Endometrial microvascular endothelial cells (primary cell): ENCODE results near the gene PTGR3. TPM values are rescaled to one million over a fixed set of nuclear protein-coding genes. Genes with fewer than 3 reads are reported as not detected.

Experiments used
- in situ Hi-C: cut with HindIII; loops from 2 replicates; pipeline ENCODE4 v1.10.0; 2017; ENCODE audit warnings: low sequenced_read_pairs, low pct_unique_long_range_greater_than_20kb; ENCODE audit errors: inconsistent ontology term
- total RNA-seq: library from RNA; depleted of rRNA; stranded (reverse); fragments of >200 nt; gene quantifications from one replicate; pipeline ENCODE4 v1.2.3, GENCODE V29; 2015; ENCODE audit errors: inconsistent ontology term

PTGR3 gene
- total RNA-seq, 1 donor from 2014 or later: 40.7 TPM

DNA sequence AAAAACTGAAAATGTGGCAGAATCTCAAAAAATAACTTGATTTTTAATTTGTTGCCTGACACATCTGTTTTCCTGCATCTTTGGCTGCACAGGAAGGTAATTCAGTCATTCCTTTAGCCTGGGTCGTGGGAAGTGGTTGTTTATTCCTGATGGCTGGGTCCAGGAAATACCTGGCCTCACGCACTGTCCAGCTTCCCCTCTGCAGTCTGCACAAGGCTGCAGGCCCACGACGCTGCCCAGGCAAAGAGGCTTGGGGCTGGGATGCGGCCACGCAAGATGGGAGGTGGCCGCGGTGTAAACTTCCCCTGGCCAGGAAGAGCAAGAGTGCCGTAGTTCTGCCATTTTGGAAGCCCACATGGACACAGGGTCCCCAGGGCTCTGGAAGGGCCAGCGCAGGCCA is 29.8 kb upstream of the PTGR3 start:
- in situ Hi-C loops: no loop called here

DNA sequence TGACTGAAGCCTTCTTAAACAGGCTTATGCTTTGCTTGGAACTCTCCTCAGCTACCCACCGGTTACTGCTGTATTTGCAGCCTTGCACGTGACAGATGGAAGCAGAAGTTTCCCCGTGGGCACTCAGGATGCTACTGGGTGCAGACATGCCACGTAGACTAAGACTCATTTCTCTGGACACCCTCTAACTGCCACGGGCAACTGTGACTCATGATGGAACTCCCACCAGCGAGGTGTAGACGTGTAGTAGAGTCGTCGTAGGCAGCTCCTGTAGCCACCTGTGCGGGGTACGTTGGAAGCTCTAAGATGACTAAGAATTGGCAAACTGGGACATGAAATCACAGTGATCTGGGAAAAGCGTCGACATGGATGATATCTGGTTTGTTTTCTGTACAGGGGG is 29.2 kb upstream of the PTGR3 start:
- in situ Hi-C loops: no loop called here

DNA sequence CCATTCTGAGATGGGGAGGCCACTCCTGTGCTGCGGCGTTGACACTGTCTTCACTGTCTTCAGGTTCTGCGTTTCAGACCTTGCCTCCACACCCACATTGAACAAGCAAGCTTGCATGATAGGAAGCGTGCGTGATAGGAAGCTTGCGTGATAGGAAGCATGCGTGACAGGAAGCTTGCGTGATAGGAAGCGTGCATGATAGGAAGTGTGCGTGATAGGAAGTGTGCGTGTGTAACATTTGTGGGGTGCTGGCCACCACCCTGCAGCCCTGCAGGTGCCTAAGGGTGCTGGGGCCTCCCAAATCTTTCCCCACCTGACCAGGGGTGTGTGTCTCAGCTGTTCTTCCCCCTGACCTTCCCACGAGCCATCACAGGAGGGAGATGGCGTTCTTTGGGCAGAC is 27.0 kb upstream of the PTGR3 start:
- in situ Hi-C loops: no loop called here

DNA sequence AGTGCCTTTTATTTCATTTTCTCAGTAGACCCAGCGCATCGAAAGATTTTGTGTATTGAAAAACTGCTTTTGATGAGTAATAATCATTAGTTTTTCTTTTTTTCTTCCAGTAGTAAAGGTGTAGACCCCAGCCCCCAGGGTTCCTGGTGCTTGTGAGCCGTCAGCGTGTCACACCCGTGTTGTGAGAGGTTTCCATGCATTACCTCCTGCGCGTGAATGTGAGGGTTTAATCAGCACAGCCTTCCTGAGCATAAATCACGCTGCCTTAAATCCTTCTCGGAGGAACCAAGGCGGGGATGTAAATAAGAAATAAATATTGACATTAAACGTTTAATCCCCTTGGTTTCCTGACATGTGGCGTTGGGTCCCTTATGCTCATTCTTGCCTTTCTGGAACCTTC is 26.0 kb upstream of the PTGR3 start:
- in situ Hi-C loops: no loop called here

DNA sequence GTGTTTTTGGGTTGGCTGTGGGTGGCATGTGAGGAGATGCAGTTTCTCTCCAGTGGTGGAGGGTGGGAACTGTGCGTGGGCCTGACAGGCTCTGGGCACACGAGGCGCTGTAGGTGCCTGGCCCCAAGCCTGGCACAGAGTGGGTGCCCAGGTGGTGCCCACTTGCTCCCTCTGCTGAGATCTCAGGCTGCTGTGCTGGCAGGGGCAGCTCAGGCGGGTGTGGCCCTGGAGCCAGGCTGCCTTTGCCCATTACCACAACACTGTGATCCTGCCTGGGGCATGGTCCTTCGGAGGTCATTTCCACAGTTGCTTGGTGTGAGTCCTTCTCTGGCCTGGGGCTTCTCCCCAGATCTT is 22.1 kb upstream of the PTGR3 start:
- in situ Hi-C loops: no loop called here

DNA sequence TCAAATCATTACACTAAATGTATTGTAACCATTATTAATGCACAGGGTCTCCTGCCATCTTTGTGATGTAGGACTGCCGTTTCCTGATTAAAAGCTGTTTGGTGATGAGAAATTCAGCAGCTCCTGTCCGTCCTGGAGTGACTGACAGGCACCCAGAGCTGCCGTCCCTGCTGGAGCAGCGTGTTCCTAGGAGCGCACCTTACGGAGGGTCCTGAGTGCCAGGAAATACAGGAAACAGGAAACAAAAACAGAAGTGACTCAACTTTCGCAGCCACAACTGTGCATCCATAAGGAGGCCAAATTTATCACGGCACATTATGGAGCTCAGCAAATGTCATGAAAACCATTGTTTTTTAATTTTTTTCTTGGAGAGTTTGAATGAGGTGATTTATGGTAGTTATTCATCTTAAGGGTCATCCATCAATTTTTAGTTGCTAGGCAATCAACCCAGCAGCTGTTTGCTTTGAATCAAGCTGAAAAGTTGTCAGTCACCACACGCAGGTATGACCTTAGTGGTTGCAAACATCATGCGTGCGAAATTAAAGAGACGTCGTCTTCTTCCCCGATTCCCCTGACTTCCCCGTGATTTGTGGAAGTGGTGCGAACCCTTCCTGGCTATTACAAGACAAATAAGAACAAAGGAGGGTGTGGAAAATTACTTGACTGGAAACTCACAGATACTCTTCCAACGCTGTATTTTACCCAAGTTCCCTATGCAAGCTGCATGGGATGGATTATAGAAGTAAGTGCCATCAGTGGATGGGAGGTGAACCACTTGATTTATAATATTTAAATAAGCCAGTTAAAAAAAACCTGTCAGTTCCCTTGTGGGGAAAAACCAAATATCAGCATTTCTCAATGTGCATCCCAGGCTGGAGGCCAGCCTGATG is 21.5 kb upstream of the PTGR3 start:
- in situ Hi-C loops: no loop called here

DNA sequence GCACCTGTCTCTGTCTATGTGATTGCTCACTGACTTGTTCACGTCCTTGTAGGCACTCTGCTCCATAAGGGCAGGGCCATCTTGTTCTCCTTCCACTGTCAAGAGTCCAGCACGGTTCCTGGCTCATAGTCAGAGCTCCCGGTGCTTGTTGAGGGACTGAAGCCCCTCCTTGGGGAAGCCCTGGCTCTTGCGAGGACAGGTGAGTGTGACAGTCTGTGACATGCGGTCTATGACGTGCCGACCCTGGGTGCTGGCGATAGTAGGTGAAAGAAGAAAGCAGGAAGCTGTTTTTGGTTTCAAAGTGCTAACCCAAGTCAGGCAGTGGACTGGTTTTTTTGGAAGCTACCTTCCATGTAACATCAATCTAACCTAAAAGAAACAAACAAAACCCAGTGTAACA is 20.5 kb upstream of the PTGR3 start:
- in situ Hi-C loops: no loop called here

DNA sequence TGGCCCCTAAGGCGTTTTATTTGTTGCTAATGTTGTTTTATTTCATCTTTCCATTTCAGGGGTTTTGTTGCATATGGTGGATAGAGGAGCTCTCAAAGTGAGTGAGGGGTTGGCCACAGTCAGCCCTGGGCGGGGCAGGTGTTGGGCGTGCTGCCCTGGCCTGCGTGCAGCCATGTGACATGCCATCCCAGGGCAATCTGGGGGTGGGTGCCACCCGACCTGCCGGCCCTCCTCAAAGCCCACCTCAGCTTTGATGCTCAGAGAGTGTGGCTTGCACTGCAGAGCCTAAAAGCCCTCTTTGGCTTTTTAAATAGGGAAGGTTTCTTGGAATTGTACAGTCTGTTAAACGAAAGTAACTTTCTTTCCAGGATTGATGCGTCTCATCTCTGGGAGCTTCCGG is 20.0 kb upstream of the PTGR3 start:
- in situ Hi-C loops: no loop called here

DNA sequence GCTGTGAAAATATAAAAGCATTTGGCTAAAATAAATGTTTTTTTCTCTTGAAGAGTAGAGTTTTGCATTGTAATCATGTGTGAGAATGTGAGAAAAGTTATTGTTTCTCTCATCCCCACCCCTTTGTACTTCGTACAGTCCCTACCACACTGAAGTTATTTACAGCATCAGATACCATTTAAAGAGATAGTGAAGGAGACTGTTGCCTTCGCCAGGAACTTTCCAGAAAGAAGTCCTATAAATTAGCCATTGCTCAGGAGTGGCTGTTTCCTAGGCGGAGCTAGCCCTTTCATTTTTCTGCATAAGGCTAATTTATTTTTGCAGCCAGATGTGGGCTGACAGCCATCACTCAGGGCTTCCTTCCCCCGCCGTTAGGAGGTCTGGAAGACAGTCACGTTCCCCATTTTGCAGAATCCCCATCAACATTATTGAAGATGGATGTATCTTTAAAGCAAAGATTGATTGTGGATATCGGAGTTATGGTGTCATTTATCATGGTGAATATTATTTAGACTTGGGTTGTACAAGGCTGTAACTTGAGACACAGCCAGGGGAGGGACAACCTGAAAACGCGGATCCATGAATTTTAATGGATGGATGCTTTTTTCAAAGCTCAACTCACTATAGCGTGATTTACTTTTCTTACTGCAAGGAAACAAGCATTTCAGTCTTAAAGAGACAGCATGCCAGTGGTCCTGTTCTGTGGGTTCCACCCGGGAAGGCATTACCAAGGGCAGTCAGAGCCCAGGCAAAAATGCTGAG is 18.8 kb upstream of the PTGR3 start:
- in situ Hi-C loops: no loop called here

DNA sequence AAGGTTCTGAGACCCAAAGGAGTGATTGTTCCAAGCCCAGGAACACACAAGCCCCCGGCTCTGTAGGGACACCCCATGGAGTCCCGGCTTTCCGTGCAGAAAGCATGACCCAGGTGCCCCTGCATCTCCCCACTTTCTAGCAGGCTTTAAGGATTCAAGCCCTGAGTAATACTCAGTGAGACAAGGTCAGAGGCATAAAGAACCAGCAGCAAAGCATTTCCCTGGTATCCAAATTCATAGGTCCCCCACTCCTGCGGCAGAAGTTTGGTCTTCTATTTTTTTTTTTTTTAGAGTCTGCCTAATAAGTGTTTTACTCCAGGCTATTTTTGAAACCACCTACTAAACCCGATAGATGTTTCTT is 18.0 kb upstream of the PTGR3 start:
- in situ Hi-C loops: no loop called here

DNA sequence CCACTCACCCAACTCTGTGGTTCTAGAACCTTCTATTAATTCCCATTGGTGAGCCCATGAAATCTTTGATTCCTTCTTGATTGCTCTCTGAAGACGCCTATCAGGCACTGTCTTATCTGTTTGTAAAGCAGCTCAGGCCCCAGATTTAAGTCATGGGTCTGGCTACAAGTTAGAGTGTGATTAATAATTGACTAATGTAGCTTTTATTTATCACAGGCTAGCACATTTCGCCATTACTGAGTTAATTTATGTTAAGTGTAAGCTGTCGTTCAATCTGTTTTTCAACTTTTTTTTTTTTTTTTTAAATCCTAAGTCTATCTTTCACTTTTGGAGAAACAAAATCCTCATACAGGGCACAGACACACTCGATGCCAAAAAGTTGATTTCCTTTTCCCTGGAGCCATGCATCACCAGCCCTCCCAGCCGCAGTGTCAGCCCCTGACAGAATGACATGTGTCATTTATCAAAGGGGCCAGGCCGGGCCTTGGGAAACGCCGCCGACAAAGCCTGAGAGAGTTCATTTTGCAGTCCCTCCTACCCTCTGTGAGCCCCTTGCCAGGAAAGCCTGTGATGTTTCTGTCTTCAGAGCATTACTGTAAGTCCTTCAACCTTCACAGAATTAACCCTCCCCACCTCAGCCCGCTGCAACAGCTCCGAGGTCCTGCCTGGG is 17.5 kb upstream of the PTGR3 start:
- in situ Hi-C loops: no loop called here

DNA sequence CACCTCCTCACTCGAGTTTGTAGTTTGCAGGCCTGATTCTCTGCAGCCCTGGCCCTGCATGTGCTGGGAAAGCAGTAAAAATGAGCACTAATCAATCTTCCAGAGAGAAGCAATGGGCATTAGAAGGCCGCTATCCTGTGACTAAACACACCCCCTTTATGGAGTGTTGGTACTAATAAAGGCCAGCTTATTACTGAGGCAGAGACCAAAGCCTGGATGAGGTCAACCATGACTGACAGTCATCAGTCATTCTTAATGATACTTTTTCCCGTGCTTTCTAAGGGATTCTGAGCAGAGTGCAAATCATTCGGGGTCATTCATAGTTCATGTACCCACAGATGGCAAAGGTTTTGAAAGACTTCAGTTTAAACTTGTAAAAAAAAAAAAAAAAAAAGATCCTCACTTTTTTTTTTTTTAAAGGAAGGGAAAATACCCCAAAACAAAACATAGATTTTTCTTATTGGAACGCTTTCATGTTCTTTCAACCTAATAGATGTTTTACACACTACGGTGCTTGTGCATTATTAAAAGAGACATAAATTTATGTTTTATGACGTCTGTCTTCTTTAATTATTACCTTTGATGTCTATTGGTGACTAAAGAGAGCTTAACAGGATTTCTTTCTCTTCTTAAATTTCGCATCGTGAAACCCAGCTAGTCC is 14.9 kb upstream of the PTGR3 start:
- in situ Hi-C loops: no loop called here

DNA sequence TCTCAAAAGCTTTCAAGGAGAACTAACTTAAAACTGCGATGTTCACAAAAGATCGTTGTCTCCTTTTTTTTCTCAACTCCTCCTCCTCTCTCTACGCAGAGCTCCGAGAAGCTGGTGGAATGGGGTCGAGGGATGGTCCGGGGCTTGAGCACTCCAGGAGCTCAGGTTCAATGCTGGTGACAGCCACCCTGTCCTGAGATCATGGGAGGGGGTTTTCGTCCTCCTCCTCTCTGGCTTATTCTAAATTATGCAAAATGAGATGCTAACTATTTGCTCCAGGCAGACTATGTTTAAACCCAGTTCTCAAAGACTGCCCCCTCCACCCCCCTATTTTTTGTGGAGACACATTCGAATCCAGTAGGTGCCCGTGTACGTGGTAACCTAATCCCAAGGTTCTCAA is 13.5 kb upstream of the PTGR3 start:
- in situ Hi-C loops: no loop called here

DNA sequence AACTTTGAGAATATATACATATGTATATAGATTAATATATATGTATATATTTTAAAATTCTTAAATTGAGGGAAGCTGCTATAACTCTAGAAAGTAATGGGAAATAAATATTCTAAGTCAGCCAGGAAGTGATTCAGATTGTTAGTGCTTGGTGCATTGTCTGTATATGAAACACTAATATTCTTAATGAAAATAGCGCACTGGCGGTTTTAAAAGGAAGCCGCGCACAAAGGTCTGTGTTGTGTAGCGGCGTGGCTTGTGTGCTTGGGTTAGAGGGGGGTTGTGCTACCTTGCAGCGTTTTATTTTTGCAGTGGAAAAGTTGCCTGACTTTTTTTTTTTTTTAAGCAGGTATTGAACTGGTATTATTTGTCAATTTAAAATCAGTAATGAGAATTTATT is 13.0 kb upstream of the PTGR3 start:
- in situ Hi-C loops: no loop called here

DNA sequence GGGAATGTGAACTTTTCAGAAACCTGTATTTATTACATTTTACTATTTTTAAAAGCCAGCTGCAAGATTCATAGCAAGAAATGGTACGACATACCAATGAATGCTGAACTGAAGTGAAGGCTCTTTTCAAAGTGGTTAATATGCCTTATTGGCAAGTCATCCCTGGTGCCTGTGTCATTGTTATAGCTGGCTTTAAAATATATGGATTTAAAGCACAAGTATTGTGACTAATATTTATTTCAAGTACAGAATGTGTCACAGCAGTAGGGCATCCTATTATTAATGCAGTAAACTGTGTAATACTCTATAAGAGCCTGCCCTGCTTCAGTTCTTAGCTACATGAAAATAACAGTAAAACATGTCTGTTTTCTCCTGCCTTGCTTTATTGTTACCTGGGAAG is 12.5 kb upstream of the PTGR3 start:
- in situ Hi-C loops: no loop called here

DNA sequence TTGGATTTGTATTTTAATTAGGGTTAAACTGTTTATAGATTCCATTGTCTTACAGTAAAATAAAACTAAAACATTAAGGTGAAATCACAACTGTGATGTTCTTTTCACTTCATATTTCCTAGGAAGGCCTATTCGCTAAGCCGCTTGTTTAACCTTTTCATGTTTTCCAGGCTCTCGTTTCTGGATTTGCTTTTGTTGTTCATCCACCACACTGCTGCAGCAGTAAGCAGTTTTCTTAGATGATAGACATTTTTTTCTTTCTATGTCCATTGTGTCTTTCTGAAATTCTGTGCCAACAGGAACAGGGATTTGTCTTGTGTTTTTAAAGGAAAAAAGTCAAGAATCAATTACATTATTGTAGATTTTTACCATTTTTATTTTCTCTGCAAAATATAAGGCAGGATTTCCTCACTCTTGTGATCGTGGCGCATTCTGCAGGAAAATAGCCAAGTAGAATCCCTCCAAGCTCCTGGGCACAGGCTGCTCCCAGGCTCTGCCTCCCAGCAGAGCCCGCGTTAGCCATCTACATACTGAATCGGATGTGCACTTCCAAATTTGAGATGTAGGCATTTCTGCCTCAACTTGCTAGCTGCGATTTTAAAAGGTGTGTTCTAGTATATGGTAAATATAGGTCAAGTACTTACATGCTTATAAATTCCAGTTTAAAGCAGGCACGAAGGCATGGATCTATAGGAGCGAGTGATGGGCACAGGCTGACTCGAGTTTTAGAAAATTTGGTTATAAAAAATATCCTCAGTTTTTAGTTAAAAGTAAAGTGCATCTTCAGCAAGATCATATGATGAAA is 11.8 kb upstream of the PTGR3 start:
- in situ Hi-C loops: no loop called here

DNA sequence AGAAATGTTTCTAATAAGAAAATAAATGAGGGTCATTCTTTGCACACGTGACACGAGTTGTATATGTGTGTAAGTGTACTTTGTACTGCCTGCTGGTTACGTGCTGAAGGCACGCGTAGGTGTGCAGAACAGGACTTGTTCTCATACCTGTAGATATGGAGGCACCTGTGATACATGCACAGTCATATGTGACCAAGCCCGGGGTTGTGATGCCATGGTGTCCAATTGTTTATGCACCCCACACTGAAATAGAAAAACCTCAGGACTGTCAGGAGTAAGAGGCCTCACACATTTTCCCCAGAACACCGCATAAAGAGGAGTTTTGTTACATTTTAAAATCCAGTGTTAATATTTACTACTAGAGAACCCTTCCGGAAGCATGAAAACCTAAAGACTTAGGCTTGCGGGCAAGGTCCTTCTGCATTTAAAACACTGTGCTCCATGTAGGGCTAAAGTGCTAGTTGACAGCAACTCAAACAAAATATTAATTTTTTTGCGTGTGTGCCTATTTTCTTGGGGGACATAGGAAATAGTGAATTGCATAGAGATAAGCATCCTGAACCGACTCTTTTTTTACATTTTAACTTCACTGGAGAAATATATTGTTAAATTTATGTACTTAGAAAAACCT is 10.9 kb upstream of the PTGR3 start:
- in situ Hi-C loops: no loop called here
